Neural progenitor cell (in vitro differentiated cells): ENCODE results near the gene PCDH9.

Experiments used
- CTCF ChIP-seq: fragments of 200-600 bp; sonication (generic); IDR thresholded peaks from 2 replicates; pipeline ENCODE4 v1.5.1; 2017; ENCODE audit warnings: antibody characterized with exemption, mild to moderate bottlenecking
- EZH2 ChIP-seq: fragments of 200-600 bp; sonication (generic); IDR thresholded peaks from 2 replicates; pipeline ENCODE4 v1.6.1; 2017; ENCODE audit warnings: antibody characterized with exemption, mild to moderate bottlenecking, moderate library complexity

GRCh38 chr13:67204764-67205163, 25.4 kb downstream of the PCDH9 start:
- TF ChIP-seq CTCF: no peak
- TF ChIP-seq EZH2: no peak
